ENCODE measurements around the gene PAPOLG. TPM values are rescaled to one million over a fixed set of nuclear protein-coding genes. Genes with fewer than 3 reads are reported as not detected.

PAPOLG gene
- total and polyA plus RNA-seq, 2 of the 13 experiments (the other 11 are each of a cell fraction or from before 2014, with no cell fraction given), result 10.1 to 10.4 TPM

DNA sequence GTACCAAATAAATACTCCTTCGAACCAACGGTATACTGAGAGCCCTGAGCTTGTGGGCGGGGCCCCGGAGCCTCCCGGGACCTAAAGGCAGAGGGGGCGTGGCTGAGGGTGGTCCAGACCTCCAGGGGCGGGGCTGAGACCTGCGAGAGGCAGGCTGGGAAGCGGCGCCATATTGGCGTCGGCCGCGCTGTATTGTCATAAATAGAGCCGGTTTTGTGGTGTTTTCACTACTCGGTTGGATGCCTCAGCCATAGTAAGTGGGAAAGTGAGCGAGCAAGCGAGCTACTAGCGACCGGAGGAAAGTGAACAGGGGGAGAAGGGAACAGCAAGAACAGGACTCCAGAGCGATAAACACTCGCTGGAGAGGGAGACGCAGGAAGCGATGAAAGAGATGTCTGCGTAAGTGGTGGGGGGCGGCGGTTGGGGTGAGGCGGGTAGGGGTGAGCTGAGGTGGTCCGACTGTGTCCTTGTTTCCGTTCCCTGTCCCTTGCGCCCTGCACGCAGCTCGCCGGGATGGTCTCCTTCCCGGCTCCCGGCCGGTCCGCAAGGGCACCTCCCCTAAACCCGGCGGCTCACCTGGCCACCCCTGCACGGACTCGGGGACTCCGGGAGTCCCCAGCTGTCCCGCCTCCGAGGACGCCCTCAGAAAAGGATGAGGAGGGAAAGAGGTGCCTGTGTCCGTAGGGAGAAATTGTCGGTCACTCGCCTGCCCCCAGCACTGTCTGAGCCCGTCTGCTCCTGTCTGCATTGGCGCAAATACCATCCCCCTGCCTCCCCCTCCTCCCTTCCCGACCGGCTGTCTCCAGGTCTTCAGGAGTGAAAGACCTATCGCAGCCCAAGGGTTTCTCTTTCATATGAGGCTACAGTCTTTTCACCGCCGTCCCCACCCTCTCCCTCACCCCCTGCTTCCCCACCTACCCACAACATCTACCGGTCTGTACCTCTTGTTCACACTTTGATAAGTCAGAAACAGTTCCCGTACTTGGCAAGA, at the start of gene PAPOLG (continued):
- TF ChIP-seq CENPT (CRISPR knock-in tag; IDR thresholded peaks at IDR 0.05; ENCODE audit: low read depth), result no peak
- no peak for TF ChIP-seq PHF5A (CRISPR knock-in tag; IDR thresholded peaks at IDR 0.05; ENCODE audit: low read depth, unreplicated experiment)
- TF ChIP-seq ZNF850 (CRISPR knock-in tag; conservative IDR thresholded peaks at IDR 0.05), result no peak
- no peak for TF ChIP-seq ZFAT (CRISPR knock-in tag; conservative IDR thresholded peaks at IDR 0.05)
- TF ChIP-seq, protein P1, sequence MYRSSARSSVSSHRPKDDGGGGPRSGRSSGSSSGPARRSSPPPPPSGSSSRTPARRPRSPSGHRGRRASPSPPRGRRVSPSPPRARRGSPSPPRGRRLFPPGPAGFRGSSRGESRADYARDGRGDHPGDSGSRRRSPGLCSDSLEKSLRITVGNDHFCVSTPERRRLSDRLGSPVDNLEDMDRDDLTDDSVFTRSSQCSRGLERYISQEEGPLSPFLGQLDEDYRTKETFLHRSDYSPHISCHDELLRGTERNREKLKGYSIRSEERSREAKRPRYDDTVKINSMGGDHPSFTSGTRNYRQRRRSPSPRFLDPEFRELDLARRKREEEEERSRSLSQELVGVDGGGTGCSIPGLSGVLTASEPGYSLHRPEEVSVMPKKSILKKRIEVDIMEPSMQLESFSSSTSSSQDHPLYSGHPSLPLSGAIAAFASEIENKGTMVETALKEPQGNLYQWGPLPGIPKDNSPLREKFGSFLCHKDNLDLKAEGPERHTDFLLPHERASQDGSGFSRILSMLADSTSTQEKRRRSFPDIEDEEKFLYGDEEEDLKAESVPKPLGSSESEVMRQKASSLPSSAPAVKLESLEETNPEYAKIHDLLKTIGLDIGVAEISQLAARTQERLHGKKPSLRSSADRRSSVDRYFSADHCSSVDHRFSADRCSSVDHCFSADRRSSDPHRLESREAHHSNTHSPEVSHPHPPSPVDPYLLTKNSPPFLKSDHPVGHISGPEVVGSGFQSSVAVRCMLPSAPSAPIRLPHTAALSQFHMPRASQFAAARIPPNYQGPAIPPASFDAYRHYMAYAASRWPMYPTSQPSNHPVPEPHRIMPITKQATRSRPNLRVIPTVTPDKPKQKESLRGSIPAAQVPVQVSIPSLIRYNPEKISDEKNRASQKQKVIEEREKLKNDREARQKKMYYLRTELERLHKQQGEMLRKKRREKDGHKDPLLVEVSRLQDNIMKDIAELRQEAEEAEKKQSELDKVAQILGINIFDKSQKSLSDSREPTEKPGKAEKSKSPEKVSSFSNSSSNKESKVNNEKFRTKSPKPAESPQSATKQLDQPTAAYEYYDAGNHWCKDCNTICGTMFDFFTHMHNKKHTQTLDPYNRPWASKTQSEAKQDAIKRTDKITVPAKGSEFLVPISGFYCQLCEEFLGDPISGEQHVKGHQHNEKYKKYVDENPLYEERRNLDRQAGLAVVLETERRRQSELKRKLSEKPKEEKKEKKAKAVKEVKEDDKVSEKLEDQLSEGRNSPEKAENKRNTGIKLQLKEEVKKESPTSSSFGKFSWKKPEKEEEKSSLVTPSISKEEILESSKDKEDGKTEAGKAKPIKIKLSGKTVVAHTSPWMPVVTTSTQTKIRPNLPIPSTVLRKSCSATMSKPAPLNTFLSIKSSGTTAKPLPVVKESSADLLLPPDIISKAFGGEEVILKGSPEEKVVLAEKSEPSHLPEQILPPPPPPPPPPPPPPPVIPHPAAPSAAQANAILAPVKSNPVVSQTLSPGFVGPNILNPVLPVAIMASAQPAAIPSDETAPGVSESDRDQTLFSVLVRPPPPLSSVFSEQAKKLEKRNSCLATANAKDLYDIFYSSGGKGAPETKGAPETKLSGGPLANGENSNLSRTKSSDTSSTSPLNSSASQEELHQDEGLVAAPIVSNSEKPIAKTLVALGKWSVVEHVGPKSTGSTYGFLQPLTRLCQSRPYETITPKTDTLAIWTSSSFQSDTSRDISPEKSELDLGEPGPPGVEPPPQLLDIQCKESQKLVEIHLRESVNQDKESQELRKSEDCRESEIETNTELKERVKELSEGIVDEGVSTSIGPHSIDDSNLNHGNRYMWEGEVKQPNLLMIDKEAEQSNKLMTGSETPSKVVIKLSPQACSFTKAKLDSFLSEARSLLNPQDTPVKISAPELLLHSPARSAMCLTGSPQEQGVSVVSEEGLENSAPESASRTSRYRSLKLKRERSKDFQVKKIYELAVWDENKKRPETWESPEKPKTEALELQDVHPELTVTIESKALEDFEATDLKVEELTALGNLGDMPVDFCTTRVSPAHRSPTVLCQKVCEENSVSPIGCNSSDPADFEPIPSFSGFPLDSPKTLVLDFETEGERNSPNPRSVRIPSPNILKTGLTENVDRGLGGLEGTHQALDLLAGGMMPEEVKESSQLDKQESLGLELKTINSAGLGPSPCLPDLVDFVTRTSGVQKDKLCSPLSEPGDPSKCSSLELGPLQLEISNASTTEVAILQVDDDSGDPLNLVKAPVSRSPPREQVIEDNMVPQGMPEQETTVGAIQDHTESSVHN (CRISPR knock-in tag; IDR thresholded peaks at IDR 0.05), result no peak
- TF ChIP-seq IKZF1 (IDR thresholded peaks at IDR 0.05), result no peak
- TF ChIP-seq, protein P2, sequence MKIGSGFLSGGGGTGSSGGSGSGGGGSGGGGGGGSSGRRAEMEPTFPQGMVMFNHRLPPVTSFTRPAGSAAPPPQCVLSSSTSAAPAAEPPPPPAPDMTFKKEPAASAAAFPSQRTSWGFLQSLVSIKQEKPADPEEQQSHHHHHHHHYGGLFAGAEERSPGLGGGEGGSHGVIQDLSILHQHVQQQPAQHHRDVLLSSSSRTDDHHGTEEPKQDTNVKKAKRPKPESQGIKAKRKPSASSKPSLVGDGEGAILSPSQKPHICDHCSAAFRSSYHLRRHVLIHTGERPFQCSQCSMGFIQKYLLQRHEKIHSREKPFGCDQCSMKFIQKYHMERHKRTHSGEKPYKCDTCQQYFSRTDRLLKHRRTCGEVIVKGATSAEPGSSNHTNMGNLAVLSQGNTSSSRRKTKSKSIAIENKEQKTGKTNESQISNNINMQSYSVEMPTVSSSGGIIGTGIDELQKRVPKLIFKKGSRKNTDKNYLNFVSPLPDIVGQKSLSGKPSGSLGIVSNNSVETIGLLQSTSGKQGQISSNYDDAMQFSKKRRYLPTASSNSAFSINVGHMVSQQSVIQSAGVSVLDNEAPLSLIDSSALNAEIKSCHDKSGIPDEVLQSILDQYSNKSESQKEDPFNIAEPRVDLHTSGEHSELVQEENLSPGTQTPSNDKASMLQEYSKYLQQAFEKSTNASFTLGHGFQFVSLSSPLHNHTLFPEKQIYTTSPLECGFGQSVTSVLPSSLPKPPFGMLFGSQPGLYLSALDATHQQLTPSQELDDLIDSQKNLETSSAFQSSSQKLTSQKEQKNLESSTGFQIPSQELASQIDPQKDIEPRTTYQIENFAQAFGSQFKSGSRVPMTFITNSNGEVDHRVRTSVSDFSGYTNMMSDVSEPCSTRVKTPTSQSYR (CRISPR knock-in tag; IDR thresholded peaks at IDR 0.05; ENCODE audit: borderline replicate concordance), result no peak; the same call in 1 of the 2 replicates
- no peak for TF ChIP-seq ATM (IDR thresholded peaks at IDR 0.05; ENCODE audit: borderline replicate concordance)
- TF ChIP-seq ZNF839 (CRISPR knock-in tag; IDR thresholded peaks at IDR 0.05; ENCODE audit: borderline replicate concordance), result no peak
- TF ChIP-seq ZNF430 (CRISPR knock-in tag; IDR thresholded peaks at IDR 0.05), result peak; percentile 37; the same call in 1 of the 2 replicates
- TF ChIP-seq AGO2 (optimal IDR thresholded peaks at IDR 0.05; ENCODE audit: low read depth, low read length), result peak; percentile 20
- TF ChIP-seq, protein P3, sequence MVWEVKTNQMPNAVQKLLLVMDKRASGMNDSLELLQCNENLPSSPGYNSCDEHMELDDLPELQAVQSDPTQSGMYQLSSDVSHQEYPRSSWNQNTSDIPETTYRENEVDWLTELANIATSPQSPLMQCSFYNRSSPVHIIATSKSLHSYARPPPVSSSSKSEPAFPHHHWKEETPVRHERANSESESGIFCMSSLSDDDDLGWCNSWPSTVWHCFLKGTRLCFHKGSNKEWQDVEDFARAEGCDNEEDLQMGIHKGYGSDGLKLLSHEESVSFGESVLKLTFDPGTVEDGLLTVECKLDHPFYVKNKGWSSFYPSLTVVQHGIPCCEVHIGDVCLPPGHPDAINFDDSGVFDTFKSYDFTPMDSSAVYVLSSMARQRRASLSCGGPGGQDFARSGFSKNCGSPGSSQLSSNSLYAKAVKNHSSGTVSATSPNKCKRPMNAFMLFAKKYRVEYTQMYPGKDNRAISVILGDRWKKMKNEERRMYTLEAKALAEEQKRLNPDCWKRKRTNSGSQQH (CRISPR knock-in tag; IDR thresholded peaks at IDR 0.05; ENCODE audit: low read depth), result peak; percentile 38; the same call in 1 of the 2 replicates

All from HepG2 (cell line).